Progenitor cell of endocrine pancreas (in vitro differentiated cells): ENCODE measurements around the gene EFEMP1. TPM values are rescaled to one million over a fixed set of nuclear protein-coding genes. Genes with fewer than 3 reads are reported as not detected.

Experiments
- DNase-seq: peaks from one replicate; pipeline ENCODE4 v3.0.0; 2021; ENCODE audit warnings: low spot score; ENCODE audit not compliant: unreplicated experiment
- H3K27ac Mint-ChIP-seq: 2 replicates; pipeline ENCODE4 v1.8.0; 2021; ENCODE audit warnings: mild to moderate bottlenecking, moderate library complexity, mixed read lengths
- H3K27me3 Mint-ChIP-seq: 2 replicates; pipeline ENCODE4 v1.8.0; 2021; ENCODE audit warnings: mixed read lengths
- H3K36me3 Mint-ChIP-seq: 2 replicates; pipeline ENCODE4 v1.8.0; 2022; ENCODE audit warnings: mixed read lengths; ENCODE audit not compliant: insufficient read depth
- H3K4me1 Mint-ChIP-seq: 2 replicates; pipeline ENCODE4 v1.8.0; 2021; ENCODE audit warnings: low read depth, mixed read lengths
- H3K4me3 Mint-ChIP-seq: 2 replicates; pipeline ENCODE4 v1.8.0; 2021; ENCODE audit warnings: low read depth, mild to moderate bottlenecking, moderate library complexity, mixed read lengths
- H3K9me3 Mint-ChIP-seq: 2 replicates; pipeline ENCODE4 v1.8.0; 2021; ENCODE audit warnings: low read depth, mixed read lengths
- total RNA-seq: library from RNA; stranded (reverse); gene quantifications from 2 replicates; pipeline ENCODE4 v1.2.1, GENCODE V29; 2021
- TF ChIP-seq, protein P1 (sequence below): fragments of 200-600 bp; sonication (generic); IDR thresholded peaks from one replicate; pipeline ENCODE4 v1.5.0; 2021; ENCODE audit warnings: antibody characterized with exemption, mild to moderate bottlenecking; ENCODE audit not compliant: unreplicated experiment

Gene EFEMP1
- total RNA-seq, 1 donor from 2014 or later: 37.6 TPM

- H3K9me3 Mint-ChIP-seq: no peaks in the 10 kb centered on the region
- no peak for DNase-seq
- H3K27me3 Mint-ChIP-seq: no peaks in the 10 kb centered on the region
- H3K36me3 Mint-ChIP-seq: peaks cover 2% of the 10 kb centered on the region
- TF ChIP-seq, protein P1, sequence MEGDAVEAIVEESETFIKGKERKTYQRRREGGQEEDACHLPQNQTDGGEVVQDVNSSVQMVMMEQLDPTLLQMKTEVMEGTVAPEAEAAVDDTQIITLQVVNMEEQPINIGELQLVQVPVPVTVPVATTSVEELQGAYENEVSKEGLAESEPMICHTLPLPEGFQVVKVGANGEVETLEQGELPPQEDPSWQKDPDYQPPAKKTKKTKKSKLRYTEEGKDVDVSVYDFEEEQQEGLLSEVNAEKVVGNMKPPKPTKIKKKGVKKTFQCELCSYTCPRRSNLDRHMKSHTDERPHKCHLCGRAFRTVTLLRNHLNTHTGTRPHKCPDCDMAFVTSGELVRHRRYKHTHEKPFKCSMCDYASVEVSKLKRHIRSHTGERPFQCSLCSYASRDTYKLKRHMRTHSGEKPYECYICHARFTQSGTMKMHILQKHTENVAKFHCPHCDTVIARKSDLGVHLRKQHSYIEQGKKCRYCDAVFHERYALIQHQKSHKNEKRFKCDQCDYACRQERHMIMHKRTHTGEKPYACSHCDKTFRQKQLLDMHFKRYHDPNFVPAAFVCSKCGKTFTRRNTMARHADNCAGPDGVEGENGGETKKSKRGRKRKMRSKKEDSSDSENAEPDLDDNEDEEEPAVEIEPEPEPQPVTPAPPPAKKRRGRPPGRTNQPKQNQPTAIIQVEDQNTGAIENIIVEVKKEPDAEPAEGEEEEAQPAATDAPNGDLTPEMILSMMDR: no peak
- peaks cover 9% of the 10 kb centered on the region for H3K4me1 Mint-ChIP-seq
- no peak overlapping the region for H3K4me3 Mint-ChIP-seq
- H3K27ac Mint-ChIP-seq: no peak overlapping the region
These were observed 35.5 kb downstream of the EFEMP1 start for GRCh38 chr2:55887901-55888624.

DNA sequence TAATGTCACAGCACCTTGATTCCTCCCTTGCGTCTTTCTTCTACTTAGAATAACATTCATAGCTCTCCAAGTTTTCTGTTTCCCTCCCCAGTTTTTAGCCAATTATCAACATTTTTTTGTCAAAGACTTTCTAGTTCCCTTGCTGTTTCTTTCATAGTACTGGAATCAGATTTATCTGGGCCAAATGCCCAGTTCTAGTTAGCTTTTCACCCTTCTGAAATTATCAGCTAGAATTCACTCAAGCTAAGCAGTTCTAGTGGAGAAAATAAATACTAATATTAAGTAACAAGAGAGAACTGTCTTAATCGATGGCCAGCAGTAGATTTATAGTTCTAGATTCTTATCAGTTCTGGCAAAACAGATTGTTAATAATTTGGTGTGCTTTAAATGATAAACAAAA is 36.2 kb downstream of the EFEMP1 start:
- DNase-seq: no peak
- Mint-ChIP-seq H3K4me1 (peaks cover 8% of the 10 kb centered on the region), H3K27ac (no peak overlapping the region)

DNA sequence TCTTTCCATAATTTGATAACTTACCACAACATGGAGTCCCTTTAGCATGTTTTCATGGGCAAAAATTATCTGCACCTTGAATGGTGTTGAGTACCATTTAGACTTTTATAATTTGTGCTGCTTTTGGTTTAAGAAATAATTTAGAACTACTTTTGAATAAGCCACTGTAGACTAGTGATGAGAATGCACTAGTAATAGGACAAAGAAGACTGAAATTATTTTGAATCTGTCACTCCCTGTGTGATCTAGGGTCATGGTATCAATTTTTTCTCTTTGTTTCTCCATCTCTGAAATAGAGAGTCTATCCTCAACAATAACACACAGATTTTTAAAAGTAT is 37.7 kb downstream of the EFEMP1 start:
- Mint-ChIP-seq H3K9me3 (no peaks in the 10 kb centered on the region), H3K36me3 (peaks cover 2% of the 10 kb centered on the region), H3K27ac (no peak overlapping the region), H3K4me3 (no peak overlapping the region), H3K27me3 (no peaks in the 10 kb centered on the region), H3K4me1 (peaks cover 3% of the 10 kb centered on the region)
- TF ChIP-seq, protein P1: no peak
- no peak for DNase-seq

More for the DNA sequence above, 36.2 kb downstream of the EFEMP1 start:
- Mint-ChIP-seq H3K36me3 (peaks cover 2% of the 10 kb centered on the region), H3K9me3 (no peaks in the 10 kb centered on the region), H3K27me3 (no peaks in the 10 kb centered on the region), H3K4me3 (no peak overlapping the region)
- TF ChIP-seq, protein P1: no peak

DNA sequence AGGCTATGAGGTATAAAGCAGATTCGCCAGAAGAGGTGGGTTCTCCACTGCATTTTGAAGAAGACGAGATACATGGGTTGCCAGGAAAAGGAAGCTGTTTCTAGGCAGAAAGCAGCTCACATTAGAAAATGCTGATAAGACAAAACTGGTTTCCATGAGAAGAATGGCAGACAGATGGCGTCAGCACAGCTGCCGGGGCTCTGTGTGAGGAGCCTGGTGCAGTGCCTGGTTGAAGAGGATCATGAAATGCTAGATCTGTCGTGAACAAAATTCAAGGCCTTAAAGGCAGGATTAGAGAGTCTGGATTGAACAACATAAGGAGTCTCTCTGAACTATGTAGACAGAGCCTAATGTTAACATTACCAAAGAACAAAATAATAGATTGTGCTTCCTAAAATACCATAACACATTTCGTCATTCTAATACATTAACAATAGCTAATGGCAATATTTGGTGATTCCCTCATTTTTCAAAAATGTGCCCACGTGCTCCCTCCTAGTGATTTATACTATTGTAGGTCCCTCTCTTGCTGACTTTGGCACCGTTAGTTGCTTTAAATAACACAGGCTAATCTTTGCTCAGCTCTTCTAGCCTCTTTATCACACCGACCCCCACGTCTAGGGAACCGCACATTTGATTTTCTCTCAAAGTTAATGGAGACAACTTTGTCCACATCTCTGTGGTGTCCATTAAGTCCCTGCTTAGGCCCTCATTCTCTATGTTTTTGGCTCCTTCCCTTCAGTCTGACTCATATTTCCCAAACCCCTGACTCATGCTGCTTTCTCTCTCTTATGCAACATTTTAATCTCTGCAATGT is 38.2 kb downstream of the EFEMP1 start:
- Mint-ChIP-seq H3K4me3 (no peak overlapping the region), H3K9me3 (no peaks in the 10 kb centered on the region), H3K27ac (no peak overlapping the region), H3K27me3 (no peaks in the 10 kb centered on the region), H3K36me3 (peaks cover 2% of the 10 kb centered on the region), H3K4me1 (peaks cover 3% of the 10 kb centered on the region)
- TF ChIP-seq, protein P1: no peak
- no peak for DNase-seq

DNA sequence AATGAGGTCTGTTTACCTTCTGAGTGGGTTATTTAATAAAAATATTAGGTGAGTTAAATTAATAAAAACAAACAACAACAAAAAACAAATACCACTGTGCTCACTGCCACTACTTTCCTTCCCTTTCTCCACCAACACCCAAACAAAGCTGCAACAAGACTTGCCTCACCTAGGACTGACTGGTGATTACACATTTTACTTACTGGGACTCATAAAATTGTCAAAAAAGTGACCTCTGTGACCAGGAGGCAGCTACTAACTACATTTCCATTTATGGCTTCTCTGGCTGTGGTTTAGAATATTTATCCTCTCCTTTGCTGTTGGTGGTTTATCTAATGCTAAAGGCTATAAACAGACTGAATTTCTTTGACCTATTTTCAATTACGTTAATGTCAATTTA is 39.8 kb downstream of the EFEMP1 start:
- Mint-ChIP-seq H3K27me3 (no peaks in the 10 kb centered on the region), H3K9me3 (no peaks in the 10 kb centered on the region), H3K4me1 (peaks cover 3% of the 10 kb centered on the region), H3K4me3 (no peak overlapping the region), H3K27ac (no peak overlapping the region), H3K36me3 (peaks cover 4% of the 10 kb centered on the region)
- TF ChIP-seq, protein P1: no peak
- no peak for DNase-seq
